ENCODE results near the gene PCNA.

PCNA gene

DNA sequence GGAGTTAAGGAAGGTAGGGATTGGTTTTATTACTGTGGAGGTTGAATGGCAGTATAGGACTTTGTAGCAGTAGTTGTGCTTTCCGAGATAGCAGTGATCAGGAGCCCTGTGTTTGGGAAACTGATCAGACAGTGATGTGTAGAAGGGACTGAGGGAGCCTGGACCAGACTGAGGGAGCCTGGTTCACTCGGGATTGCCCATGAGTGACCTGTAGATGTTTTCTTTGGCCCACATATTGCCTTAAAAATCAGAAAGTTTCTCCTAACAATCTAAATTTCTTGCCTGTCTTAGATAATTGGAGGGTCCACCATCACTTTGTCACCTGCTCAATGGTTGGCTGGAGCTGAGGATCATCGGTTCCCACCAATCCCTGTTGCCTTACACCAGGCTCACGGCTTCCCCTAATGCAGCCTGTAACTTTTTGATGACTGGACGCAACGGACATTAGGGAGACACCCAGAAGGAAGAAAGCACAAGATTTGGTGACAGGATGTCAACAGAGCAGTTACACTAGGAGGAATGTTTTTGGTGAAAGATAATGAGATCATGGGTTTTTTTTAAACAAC, 8.2 kb upstream of the PCNA start:
- Histone ChIP-seq H3K36me3 (ENCODE audit: control insufficient read depth in 4 of 4, insufficient read depth in 4 of 4, low read length in 3 of 4) (peaks cover 0 to 6% (median 2%) of the 10 kb centered on the region in 4 experiments), H3K4me3 (ENCODE audit: control insufficient read depth in 1 of 7, extremely low read depth in 1 of 7, insufficient read depth in 4 of 7, low read depth in 2 of 7, low read length in 6 of 7) (peak overlapping the region; percentile 78 to 98 (median 88)), H3K27me3 (replicated peaks in 2 of 5; ENCODE audit: control insufficient read depth in 4 of 5, insufficient read depth in 5 of 5, low read length in 4 of 5) (no peaks in the 10 kb centered on the region), H3K4me1 (ENCODE audit: control extremely low read depth in 1 of 4, control insufficient read depth in 4 of 4, insufficient read depth in 4 of 4, low read length in 3 of 4) (peaks cover 8 to 22% (median 17%) of the 10 kb centered on the region in 4 experiments), H3K9me3 (ENCODE audit: control extremely low read depth in 1 of 5, control insufficient read depth in 4 of 5, insufficient read depth in 2 of 5, low read depth in 1 of 5, low read length in 4 of 5) (no peaks in the 10 kb centered on the region), H3K27ac (ENCODE audit: insufficient read depth in 1 of 2, low read depth in 1 of 2, low read length in 2 of 2, poor library complexity in 1 of 2, severe bottlenecking in 2 of 2) (peak overlapping the region; percentile 82 to 92)
- WGBS (ENCODE audit: insufficient coverage): 47% methylated on average over 6 of the region's 6 CpGs
- no peak for DNase-seq
- ChIA-PET POLR2A (interaction anchor here (1.0 kb wide), 1 partner anchor 11 kb away, joined by 3 read pairs; no protein-coding TSS in a partner anchor), CTCF (interaction anchor here (1.3 to 5.7 kb wide), 8 partner anchors 8 to 80 kb away, joined by 3 to 95 read pairs (median 6); partner anchors contain the start of gene PCNA)

DNA sequence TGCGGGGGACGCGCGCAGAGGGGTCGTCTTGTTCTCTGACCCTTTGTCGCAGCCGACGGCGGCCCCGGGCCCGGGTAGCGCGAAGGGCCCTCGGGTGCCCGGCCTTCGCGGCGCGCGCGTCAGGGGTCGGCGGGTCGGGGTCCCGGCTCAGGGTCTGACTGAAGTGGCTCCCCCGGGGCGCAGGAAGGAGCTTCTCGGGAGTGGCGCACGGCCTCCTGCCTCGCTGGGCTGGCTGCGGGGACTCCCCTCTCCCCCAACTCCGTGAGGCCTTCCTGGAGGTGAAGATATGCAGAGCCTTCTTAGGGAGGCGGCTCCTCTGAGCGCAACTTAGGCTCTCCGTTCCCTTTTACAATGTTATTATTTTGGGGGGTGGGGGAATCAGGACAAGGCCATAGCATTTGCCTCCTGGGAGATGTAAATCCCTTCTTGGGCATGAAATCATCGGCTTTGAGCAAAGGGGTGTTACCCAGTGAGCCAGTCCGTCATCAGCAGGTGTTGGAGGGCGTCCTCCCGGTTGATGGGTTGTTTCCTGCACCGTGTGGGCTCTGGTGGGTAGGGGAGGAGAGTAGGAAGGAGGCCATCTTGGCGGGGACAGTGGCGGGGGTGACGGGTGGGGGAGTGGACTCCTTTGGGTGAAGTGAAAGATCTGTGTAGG, 7.6 kb upstream of the PCNA start:
- Histone ChIP-seq H3K9me3 (ENCODE audit: control extremely low read depth in 1 of 5, control insufficient read depth in 4 of 5, insufficient read depth in 2 of 5, low read depth in 1 of 5, low read length in 4 of 5) (no peaks in the 10 kb centered on the region), H3K27ac (ENCODE audit: insufficient read depth in 1 of 2, low read depth in 1 of 2, low read length in 2 of 2, poor library complexity in 1 of 2, severe bottlenecking in 2 of 2) (peak overlapping the region; percentile 82 to 92), H3K4me3 (ENCODE audit: control insufficient read depth in 1 of 7, extremely low read depth in 1 of 7, insufficient read depth in 4 of 7, low read depth in 2 of 7, low read length in 6 of 7) (peak overlapping the region; percentile 78 to 98 (median 88)), H3K4me1 (ENCODE audit: control extremely low read depth in 1 of 4, control insufficient read depth in 4 of 4, insufficient read depth in 4 of 4, low read length in 3 of 4) (peaks cover 8 to 22% (median 17%) of the 10 kb centered on the region in 4 experiments), H3K36me3 (ENCODE audit: control insufficient read depth in 4 of 4, insufficient read depth in 4 of 4, low read length in 3 of 4) (peaks cover 0 to 6% (median 2%) of the 10 kb centered on the region in 4 experiments), H3K27me3 (replicated peaks in 2 of 5; ENCODE audit: control insufficient read depth in 4 of 5, insufficient read depth in 5 of 5, low read length in 4 of 5) (no peaks in the 10 kb centered on the region)
- ChIA-PET CTCF (interaction anchor here (0.8 to 5.7 kb wide), 14 partner anchors 11 to 81 kb away, joined by 3 to 95 read pairs (median 7); no protein-coding TSS in a partner anchor), POLR2A (interaction anchor here (1.0 to 1.8 kb wide), 3 partner anchors 12 to 66 kb away, joined by 3 to 15 read pairs (median 5); no protein-coding TSS in a partner anchor)
- WGBS (ENCODE audit: insufficient coverage): 0% methylated on average over 37 of the region's 44 CpGs
- peak; percentile 76 to 96 (median 95) for DNase-seq

DNA sequence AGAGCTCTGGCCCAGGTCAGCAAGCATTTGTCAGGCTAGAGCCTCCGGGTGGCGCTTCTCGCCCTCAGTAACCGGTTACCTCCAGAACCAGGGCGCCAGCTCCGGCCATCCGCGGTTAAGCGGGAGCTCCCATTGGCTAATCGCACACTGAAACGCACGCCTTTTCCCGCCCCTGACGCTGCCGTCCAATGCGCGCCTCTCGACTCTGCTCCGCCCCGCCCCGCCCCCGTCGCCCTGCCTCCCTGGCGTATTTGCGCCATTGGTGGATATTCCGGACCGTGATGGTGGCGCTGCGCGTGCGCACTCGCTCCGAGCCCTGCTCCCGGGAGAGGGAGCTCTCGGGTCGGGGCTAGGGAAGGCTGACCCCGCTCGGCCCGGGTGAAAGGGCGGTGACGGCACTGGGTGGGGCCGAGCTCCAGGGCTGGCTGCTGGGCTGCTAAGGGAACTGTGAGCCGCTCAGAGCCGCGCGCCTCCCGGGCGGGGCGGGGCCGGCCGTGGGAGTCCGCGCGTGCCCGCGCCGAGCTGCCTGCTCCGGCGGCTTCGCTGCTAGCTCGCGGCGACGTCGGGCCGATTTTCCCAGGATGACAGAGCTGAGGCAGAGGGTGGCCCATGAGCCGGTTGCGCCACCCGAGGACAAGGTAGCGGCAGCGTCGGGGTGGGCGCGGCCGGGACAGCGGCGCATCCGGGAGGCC, 6.9 kb upstream of the PCNA start, which contains the start of gene CDS2:
CDS2 (plus strand) TSS at position 497 of the 692 bp plus-strand sequence; CDS start at position 582, 85 bp downstream.
- Histone ChIP-seq H3K27ac (ENCODE audit: insufficient read depth in 1 of 2, low read depth in 1 of 2, low read length in 2 of 2, poor library complexity in 1 of 2, severe bottlenecking in 2 of 2) (peak within 1 kb of the TSS; percentile 82 to 92), H3K36me3 (ENCODE audit: control insufficient read depth in 4 of 4, insufficient read depth in 4 of 4, low read length in 3 of 4) (peaks cover 0 to 6% (median 2%) of the 10 kb centered on the region in 4 experiments), H3K4me1 (ENCODE audit: control extremely low read depth in 1 of 4, control insufficient read depth in 4 of 4, insufficient read depth in 4 of 4, low read length in 3 of 4) (peaks cover 8 to 23% (median 17%) of the 10 kb centered on the region in 4 experiments), H3K4me3 (ENCODE audit: control insufficient read depth in 1 of 7, extremely low read depth in 1 of 7, insufficient read depth in 4 of 7, low read depth in 2 of 7, low read length in 6 of 7) (peak within 1 kb of the TSS; percentile 78 to 98 (median 88)), H3K9me3 (ENCODE audit: control extremely low read depth in 1 of 5, control insufficient read depth in 4 of 5, insufficient read depth in 2 of 5, low read depth in 1 of 5, low read length in 4 of 5) (no peaks in the 10 kb centered on the region), H3K27me3 (replicated peaks in 2 of 5; ENCODE audit: control insufficient read depth in 4 of 5, insufficient read depth in 5 of 5, low read length in 4 of 5) (no peaks in the 10 kb centered on the region)
- ChIA-PET POLR2A (interaction anchor here (1.2 to 1.8 kb wide), 2 partner anchors 65 to 67 kb away, joined by 5 to 15 read pairs; no protein-coding TSS in a partner anchor), CTCF (interaction anchor here (0.8 to 5.7 kb wide), 21 partner anchors 9 to 81 kb away, joined by 3 to 95 read pairs (median 6); no protein-coding TSS in a partner anchor)
- peak; percentile 98 to 99 (median 99) for DNase-seq
- under 1% methylated on average over 68 of the region's 78 CpGs for WGBS (ENCODE audit: insufficient coverage)

DNA sequence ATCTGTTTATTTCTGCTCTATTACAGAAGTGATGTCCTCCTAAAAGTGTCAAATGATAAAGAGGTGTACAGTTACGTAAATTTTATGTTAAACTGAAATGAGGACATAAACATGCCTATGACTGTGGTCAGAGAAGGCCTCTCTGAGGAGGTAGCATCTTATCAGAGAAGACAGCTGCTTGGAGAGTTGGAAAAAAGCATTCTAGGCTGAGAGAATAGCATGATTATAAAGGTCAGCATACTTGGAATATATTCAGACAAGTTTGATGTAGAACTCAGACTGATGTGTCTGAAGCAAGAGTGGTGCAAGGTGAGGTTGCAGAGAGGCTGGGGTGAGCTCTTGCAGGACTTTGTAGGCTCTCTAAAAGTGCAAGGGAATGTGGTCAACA, 3.1 kb upstream of the PCNA start:
- WGBS (ENCODE audit: insufficient coverage): 100% methylated on average over 1 of the region's 1 CpG
- H3K27ac ChIP-seq (ENCODE audit: insufficient read depth in 1 of 2, low read depth in 1 of 2, low read length in 2 of 2, poor library complexity in 1 of 2, severe bottlenecking in 2 of 2): no peak overlapping the region
- DNase-seq: peak in 2 of 3 donors; percentile 25 to 56
- ChIA-PET POLR2A (no interaction called here), CTCF (no interaction called here)
- peaks cover 0 to 8% (median 0%) of the 10 kb centered on the region in 4 experiments for H3K36me3 ChIP-seq (ENCODE audit: control insufficient read depth in 4 of 4, insufficient read depth in 4 of 4, low read length in 3 of 4)
- no peaks in the 10 kb centered on the region for H3K27me3 ChIP-seq (replicated peaks in 2 of 5; ENCODE audit: control insufficient read depth in 4 of 5, insufficient read depth in 5 of 5, low read length in 4 of 5)
- H3K9me3 ChIP-seq (ENCODE audit: control extremely low read depth in 1 of 5, control insufficient read depth in 4 of 5, insufficient read depth in 2 of 5, low read depth in 1 of 5, low read length in 4 of 5): no peaks in the 10 kb centered on the region
- no peak overlapping the region for H3K4me3 ChIP-seq (ENCODE audit: control insufficient read depth in 1 of 7, extremely low read depth in 1 of 7, insufficient read depth in 4 of 7, low read depth in 2 of 7, low read length in 6 of 7)
- peaks cover 20 to 33% (median 28%) of the 10 kb centered on the region in 4 experiments for H3K4me1 ChIP-seq (ENCODE audit: control extremely low read depth in 1 of 4, control insufficient read depth in 4 of 4, insufficient read depth in 4 of 4, low read length in 3 of 4)

DNA sequence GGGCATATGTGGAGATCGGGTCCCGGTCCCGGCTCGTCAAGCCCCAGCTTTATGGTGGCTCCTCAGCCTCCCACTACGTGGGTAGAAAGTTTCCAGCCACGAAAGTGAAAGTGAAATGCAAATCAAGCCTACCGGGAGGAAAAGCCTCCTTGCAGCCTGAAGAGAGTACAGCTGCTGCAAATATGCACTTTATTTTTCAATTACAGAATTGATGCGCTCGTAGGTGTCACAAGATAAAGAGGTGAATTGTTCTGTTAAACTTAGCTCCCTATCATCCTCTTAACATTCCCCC, 373 bp upstream of the PCNA start:
- ChIA-PET CTCF (interaction anchor here (0.8 to 1.6 kb wide), 5 partner anchors 9 to 85 kb away, joined by 3 to 4 read pairs (median 4); no protein-coding TSS in a partner anchor), POLR2A (interaction anchor here (0.6 to 0.7 kb wide), 2 partner anchors 54 to 65 kb away, joined by 3 read pairs; no protein-coding TSS in a partner anchor)
- WGBS (ENCODE audit: insufficient coverage): 4% methylated on average over 5 of the region's 9 CpGs

DNA sequence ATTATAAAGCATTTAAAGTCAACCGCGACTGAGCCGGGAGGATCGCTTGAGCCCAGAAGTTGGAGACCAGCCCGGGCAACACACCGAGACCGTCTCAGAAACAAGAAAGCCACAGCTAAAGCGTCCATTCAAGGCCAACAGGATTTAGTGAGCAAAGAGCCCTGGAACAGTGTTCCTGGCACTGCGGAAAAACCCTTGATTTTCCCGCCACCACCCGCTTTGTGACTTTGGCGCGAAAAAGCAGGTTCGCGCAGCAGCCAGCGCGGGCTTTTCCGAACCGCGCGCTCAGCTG, 669 bp downstream of the PCNA start:
- ChIA-PET POLR2A (interaction anchor here (1.1 kb wide), 1 partner anchor 73 kb away, joined by 4 read pairs; no protein-coding TSS in a partner anchor), CTCF (interaction anchor here (1.0 to 1.4 kb wide), 2 partner anchors 10 to 67 kb away, joined by 4 read pairs; no protein-coding TSS in a partner anchor)
- peaks cover 4 to 46% (median 16%) of the 10 kb centered on the region in 4 experiments for H3K36me3 ChIP-seq (ENCODE audit: control insufficient read depth in 4 of 4, insufficient read depth in 4 of 4, low read length in 3 of 4)
- peaks cover 20 to 44% (median 31%) of the 10 kb centered on the region in 4 experiments for H3K4me1 ChIP-seq (ENCODE audit: control extremely low read depth in 1 of 4, control insufficient read depth in 4 of 4, insufficient read depth in 4 of 4, low read length in 3 of 4)
- peak overlapping the region; percentile 73 to 99 (median 94) for H3K4me3 ChIP-seq (ENCODE audit: control insufficient read depth in 1 of 7, extremely low read depth in 1 of 7, insufficient read depth in 4 of 7, low read depth in 2 of 7, low read length in 6 of 7)
- no peaks in the 10 kb centered on the region for H3K9me3 ChIP-seq (ENCODE audit: control extremely low read depth in 1 of 5, control insufficient read depth in 4 of 5, insufficient read depth in 2 of 5, low read depth in 1 of 5, low read length in 4 of 5)
- H3K27ac ChIP-seq (ENCODE audit: insufficient read depth in 1 of 2, low read depth in 1 of 2, low read length in 2 of 2, poor library complexity in 1 of 2, severe bottlenecking in 2 of 2): peak overlapping the region in 1 of 2 experiments; percentile 81
- WGBS (ENCODE audit: insufficient coverage): under 1% methylated on average over 21 of the region's 21 CpGs
- DNase-seq: no peak
- H3K27me3 ChIP-seq (replicated peaks in 2 of 5; ENCODE audit: control insufficient read depth in 4 of 5, insufficient read depth in 5 of 5, low read length in 4 of 5): no peaks in the 10 kb centered on the region

More for the DNA sequence above, 373 bp upstream of the PCNA start:
- peaks cover 1 to 36% (median 12%) of the 10 kb centered on the region in 4 experiments for H3K36me3 ChIP-seq (ENCODE audit: control insufficient read depth in 4 of 4, insufficient read depth in 4 of 4, low read length in 3 of 4)
- no peak for DNase-seq
- no peaks in the 10 kb centered on the region for H3K9me3 ChIP-seq (ENCODE audit: control extremely low read depth in 1 of 5, control insufficient read depth in 4 of 5, insufficient read depth in 2 of 5, low read depth in 1 of 5, low read length in 4 of 5)
- peaks cover 20 to 40% (median 30%) of the 10 kb centered on the region in 4 experiments for H3K4me1 ChIP-seq (ENCODE audit: control extremely low read depth in 1 of 4, control insufficient read depth in 4 of 4, insufficient read depth in 4 of 4, low read length in 3 of 4)
- peak overlapping the region; percentile 25 to 78 for H3K27ac ChIP-seq (ENCODE audit: insufficient read depth in 1 of 2, low read depth in 1 of 2, low read length in 2 of 2, poor library complexity in 1 of 2, severe bottlenecking in 2 of 2)
- peak overlapping the region; percentile 73 to 99 (median 94) for H3K4me3 ChIP-seq (ENCODE audit: control insufficient read depth in 1 of 7, extremely low read depth in 1 of 7, insufficient read depth in 4 of 7, low read depth in 2 of 7, low read length in 6 of 7)
- H3K27me3 ChIP-seq (replicated peaks in 2 of 5; ENCODE audit: control insufficient read depth in 4 of 5, insufficient read depth in 5 of 5, low read length in 4 of 5): no peaks in the 10 kb centered on the region

Measured in common myeloid progenitor, CD34-positive (primary cell).